Hepatocyte (in vitro differentiated cells): Measurements from ENCODE around the gene SLC44A5. TPM values are rescaled to one million over a fixed set of nuclear protein-coding genes. Genes with fewer than 3 reads are reported as not detected.
A peak's percentile ranks its signal among the peaks of the same experiment; 100 is the strongest.

Source experiments
- DNase-seq: peaks from one replicate; pipeline ENCODE4 v3.0.0-alpha.2; 2016; ENCODE audit warnings: low spot score
- H2AFZ ChIP-seq: fragments of 200-600 bp; sonication (generic); 2 replicates; pipeline ENCODE4 v1.6.0; 2016; ENCODE audit warnings: antibody characterized with exemption, mild to moderate bottlenecking
- H3K27ac ChIP-seq: fragments of 200-600 bp; sonication (generic); 2 replicates; pipeline ENCODE4 v1.5.1; 2016; ENCODE audit warnings: mild to moderate bottlenecking
- H3K27me3 ChIP-seq: fragments of 200-600 bp; sonication (generic); 2 replicates; pipeline ENCODE4 v1.6.1; 2016
- H3K36me3 ChIP-seq: fragments of 200-600 bp; sonication (generic); replicated peaks from 2 replicates; pipeline ENCODE4 v1.5.1; 2016; ENCODE audit warnings: low read depth; ENCODE audit not compliant: insufficient read depth
- H3K4me1 ChIP-seq: fragments of 200-600 bp; sonication (generic); 2 replicates; pipeline ENCODE4 v1.5.1; 2016; ENCODE audit warnings: mild to moderate bottlenecking, moderate library complexity; ENCODE audit not compliant: insufficient read depth
- H3K4me2 ChIP-seq: fragments of 200-600 bp; sonication (generic); 2 replicates; pipeline ENCODE4 v1.6.0; 2016
- H3K4me3 ChIP-seq: fragments of 200-600 bp; sonication (generic); 2 replicates; pipeline ENCODE4 v1.5.1; 2016; ENCODE audit warnings: mild to moderate bottlenecking
- H3K79me2 ChIP-seq: fragments of 200-600 bp; sonication (generic); 2 replicates; pipeline ENCODE4 v1.6.0; 2017; ENCODE audit warnings: mild to moderate bottlenecking
- H3K9me2 ChIP-seq: fragments of 200-600 bp; sonication (generic); replicated peaks from 2 replicates; pipeline ENCODE4 v1.6.0; 2017; ENCODE audit warnings: mild to moderate bottlenecking; ENCODE audit not compliant: insufficient read depth
- H3K9me3 ChIP-seq: fragments of 200-600 bp; sonication (generic); 2 replicates; pipeline ENCODE4 v1.5.1; 2016; ENCODE audit warnings: low read depth, mild to moderate bottlenecking
- H4K20me1 ChIP-seq: fragments of 200-600 bp; sonication (generic); 2 replicates; pipeline ENCODE4 v1.6.0; 2016; ENCODE audit warnings: mild to moderate bottlenecking; ENCODE audit not compliant: insufficient read depth, poor library complexity, severe bottlenecking
- EZH2 ChIP-seq: fragments of 200-600 bp; sonication (generic); IDR thresholded peaks from 2 replicates; pipeline ENCODE4 v1.6.1; 2016; ENCODE audit warnings: antibody characterized with exemption, mild to moderate bottlenecking, borderline replicate concordance
- EZH2phosphoT487 ChIP-seq: fragments of 200-600 bp; sonication (generic); IDR thresholded peaks from one replicate; pipeline ENCODE4 v1.6.1; 2018; ENCODE audit warnings: antibody characterized with exemption, mild to moderate bottlenecking, low read depth, moderate library complexity; ENCODE audit not compliant: unreplicated experiment, severe bottlenecking
- WGBS: methylation state at CpG from one replicate; pipeline ENCODE4 v1.1.6; 2016; ENCODE audit warnings: low lambda C conversion rate; ENCODE audit errors: missing lambda C conversion rate; 5-methylcytosine and 5-hydroxymethylcytosine counted together
- polyA plus RNA-seq: library from polyadenylated mRNA; unstranded; fragments of >200 nt; fragmentation: Nextera tagmentation; extraction: Ambion mirVana; gene quantifications from 2 replicates; pipeline ENCODE4 v1.2.1, GENCODE V29; 2016
- total RNA-seq: library from RNA; depleted of rRNA; stranded (reverse); fragments of >200 nt; gene quantifications from 2 replicates; pipeline ENCODE4 v1.2.3, GENCODE V29; 2014
- TF ChIP-seq, protein P1 (sequence below): fragments of 200-600 bp; sonication (generic); IDR thresholded peaks from 2 replicates; pipeline ENCODE4 v1.5.1; 2016; ENCODE audit warnings: antibody characterized with exemption, mild to moderate bottlenecking; ENCODE audit not compliant: poor library complexity

SLC44A5 gene
- total and polyA plus RNA-seq, 2 experiments from 2014 or later = 2.1 to 4.8 TPM

DNA sequence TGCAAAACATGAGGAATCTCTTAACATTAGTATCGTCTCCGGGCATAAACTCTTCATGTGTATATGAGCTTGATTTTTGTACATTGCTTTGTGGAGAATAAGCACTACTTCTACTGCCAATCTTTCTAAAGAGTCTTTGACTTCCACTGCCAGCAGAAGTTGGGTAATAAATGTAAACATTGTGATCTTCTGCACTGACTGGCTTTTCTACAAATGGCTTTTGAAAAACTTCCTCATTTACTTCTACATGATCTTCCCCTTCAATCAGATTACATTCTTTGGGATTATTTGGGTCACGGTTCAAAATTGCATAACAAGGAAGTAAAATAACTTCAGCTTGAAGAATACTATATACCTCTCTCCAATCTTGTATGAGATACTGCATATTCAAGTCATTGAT is 30.4 kb upstream of the SLC44A5 start:
- no peak overlapping the region for H3K27ac ChIP-seq
- TF ChIP-seq, protein P1, sequence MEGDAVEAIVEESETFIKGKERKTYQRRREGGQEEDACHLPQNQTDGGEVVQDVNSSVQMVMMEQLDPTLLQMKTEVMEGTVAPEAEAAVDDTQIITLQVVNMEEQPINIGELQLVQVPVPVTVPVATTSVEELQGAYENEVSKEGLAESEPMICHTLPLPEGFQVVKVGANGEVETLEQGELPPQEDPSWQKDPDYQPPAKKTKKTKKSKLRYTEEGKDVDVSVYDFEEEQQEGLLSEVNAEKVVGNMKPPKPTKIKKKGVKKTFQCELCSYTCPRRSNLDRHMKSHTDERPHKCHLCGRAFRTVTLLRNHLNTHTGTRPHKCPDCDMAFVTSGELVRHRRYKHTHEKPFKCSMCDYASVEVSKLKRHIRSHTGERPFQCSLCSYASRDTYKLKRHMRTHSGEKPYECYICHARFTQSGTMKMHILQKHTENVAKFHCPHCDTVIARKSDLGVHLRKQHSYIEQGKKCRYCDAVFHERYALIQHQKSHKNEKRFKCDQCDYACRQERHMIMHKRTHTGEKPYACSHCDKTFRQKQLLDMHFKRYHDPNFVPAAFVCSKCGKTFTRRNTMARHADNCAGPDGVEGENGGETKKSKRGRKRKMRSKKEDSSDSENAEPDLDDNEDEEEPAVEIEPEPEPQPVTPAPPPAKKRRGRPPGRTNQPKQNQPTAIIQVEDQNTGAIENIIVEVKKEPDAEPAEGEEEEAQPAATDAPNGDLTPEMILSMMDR = no peak
- TF ChIP-seq EZH2 (no peak), EZH2phosphoT487 (no peak)
- no peaks in the 10 kb centered on the region for H3K36me3 ChIP-seq
- H3K4me2 ChIP-seq = no peak overlapping the region
- DNase-seq = no peak
- H3K9me2 ChIP-seq = no peaks in the 10 kb centered on the region
- no peaks in the 10 kb centered on the region for H3K4me1 ChIP-seq
- H2AFZ ChIP-seq = no peak overlapping the region
- no peaks in the 10 kb centered on the region for H4K20me1 ChIP-seq
- H3K9me3 ChIP-seq = no peaks in the 10 kb centered on the region
- no peaks in the 10 kb centered on the region for H3K27me3 ChIP-seq
- no peaks in the 10 kb centered on the region for H3K79me2 ChIP-seq
- no peak overlapping the region for H3K4me3 ChIP-seq
- 85% methylated on average over 3 of the region's 3 CpGs for WGBS

DNA sequence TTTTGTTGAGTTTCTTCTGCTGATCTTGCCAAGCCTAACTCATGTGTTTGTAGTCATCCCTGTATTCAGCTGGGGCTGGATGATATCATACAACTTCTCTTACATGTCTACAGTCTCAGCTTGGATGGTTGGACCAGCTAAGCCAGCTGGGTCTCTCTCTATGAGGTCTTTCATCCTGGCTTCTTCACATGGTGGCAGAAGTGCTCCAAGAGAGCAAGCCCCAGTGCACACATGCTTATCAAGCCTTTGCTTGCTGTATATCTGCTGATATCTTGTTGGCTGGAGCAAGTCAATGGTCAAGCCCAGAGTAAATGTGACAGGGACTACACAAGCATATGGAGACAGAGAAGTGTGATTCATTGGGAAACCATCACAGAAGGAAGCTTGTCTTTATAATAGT is 29.2 kb upstream of the SLC44A5 start:
- Histone ChIP-seq H3K36me3 (no peaks in the 10 kb centered on the region), H3K27me3 (no peaks in the 10 kb centered on the region), H3K27ac (no peak overlapping the region), H2AFZ (no peak overlapping the region), H3K9me2 (no peaks in the 10 kb centered on the region), H3K9me3 (no peaks in the 10 kb centered on the region), H3K4me2 (no peak overlapping the region), H4K20me1 (no peaks in the 10 kb centered on the region), H3K79me2 (no peaks in the 10 kb centered on the region), H3K4me1 (no peaks in the 10 kb centered on the region), H3K4me3 (no peak overlapping the region)
- DNase-seq = no peak
- TF ChIP-seq EZH2phosphoT487 (no peak), EZH2 (no peak)
- TF ChIP-seq, protein P1 = no peak

DNA sequence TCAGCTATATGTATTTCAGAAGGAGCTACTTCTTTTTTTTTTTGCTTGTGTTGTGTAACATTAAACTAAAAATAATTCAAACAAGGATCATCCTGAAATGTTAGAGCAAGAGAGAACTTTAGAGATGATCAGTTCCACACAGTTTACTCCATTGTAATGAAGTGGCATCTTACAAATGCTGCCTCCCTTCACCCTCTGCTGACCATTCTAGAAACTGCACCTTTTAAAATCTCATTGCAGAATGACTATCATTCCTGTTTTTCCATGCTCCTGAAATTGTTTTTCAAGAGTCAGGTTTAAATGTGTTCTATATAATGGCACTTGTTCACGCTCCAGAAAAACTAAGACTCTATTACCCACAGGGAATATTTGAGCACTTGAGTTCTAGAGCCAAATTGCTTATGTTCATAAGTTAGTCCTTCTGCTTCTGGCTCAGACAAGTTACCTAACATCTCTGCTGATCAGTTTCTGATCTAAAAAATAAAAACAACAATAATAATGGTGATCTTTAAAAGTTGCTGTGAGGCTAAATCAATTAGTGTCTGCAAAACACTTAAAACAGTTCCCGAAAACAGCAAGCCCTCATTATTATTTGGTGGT is 21.5 kb upstream of the SLC44A5 start:
- H3K27ac ChIP-seq = no peak overlapping the region
- TF ChIP-seq EZH2phosphoT487 = no peak
- TF ChIP-seq, protein P1 = peak; percentile 79
- no peak overlapping the region for H3K4me3 ChIP-seq
- no peaks in the 10 kb centered on the region for H3K36me3 ChIP-seq
- no peaks in the 10 kb centered on the region for H3K9me2 ChIP-seq
- no peaks in the 10 kb centered on the region for H3K4me1 ChIP-seq
- H3K79me2 ChIP-seq = no peaks in the 10 kb centered on the region
- H4K20me1 ChIP-seq = no peaks in the 10 kb centered on the region
- peak; percentile 61 for DNase-seq
- H3K9me3 ChIP-seq = no peaks in the 10 kb centered on the region
- H2AFZ ChIP-seq = no peak overlapping the region
- 56% methylated on average over 2 of the region's 2 CpGs for WGBS
- H3K4me2 ChIP-seq = no peak overlapping the region
- H3K27me3 ChIP-seq = no peaks in the 10 kb centered on the region

DNA sequence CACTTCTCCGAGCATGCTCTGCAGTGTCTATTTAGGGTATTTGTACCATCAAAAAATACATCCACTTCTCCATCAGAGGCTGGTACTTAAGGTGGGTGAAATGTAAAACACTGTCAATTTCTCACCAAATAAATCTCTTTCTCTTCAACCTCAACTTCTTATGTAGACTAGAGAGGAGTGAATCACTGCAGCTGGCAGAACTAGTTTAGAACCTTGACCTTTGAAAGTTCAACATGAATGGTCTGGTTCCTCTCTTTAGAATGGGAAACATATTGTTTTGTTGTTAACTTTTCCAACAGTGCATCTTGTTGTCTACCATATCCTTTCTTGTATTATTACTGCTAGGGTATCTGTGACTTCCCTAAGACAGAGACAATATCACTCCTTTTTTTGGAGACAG is 20.1 kb upstream of the SLC44A5 start:
- H3K9me3 ChIP-seq = no peaks in the 10 kb centered on the region
- H3K9me2 ChIP-seq = no peaks in the 10 kb centered on the region
- peaks cover 5% of the 10 kb centered on the region for H3K27me3 ChIP-seq
- H3K36me3 ChIP-seq = no peaks in the 10 kb centered on the region
- H2AFZ ChIP-seq = no peak overlapping the region
- H4K20me1 ChIP-seq = no peaks in the 10 kb centered on the region
- H3K4me3 ChIP-seq = no peak overlapping the region
- DNase-seq = no peak
- H3K4me2 ChIP-seq = no peak overlapping the region
- no peaks in the 10 kb centered on the region for H3K79me2 ChIP-seq
- H3K27ac ChIP-seq = no peak overlapping the region
- WGBS = 89% methylated on average over 1 of the region's 1 CpG
- no peaks in the 10 kb centered on the region for H3K4me1 ChIP-seq
- TF ChIP-seq EZH2 (no peak), EZH2phosphoT487 (no peak)
- TF ChIP-seq, protein P1 = no peak
